OCI-LY7 (cell line): ENCODE measurements around the gene POF1B. TPM values are rescaled to one million over a fixed set of nuclear protein-coding genes. Genes with fewer than 3 reads are reported as not detected.
"Not testable (repeated sequence)": the region's sequence is repeated elsewhere in the genome, so short reads cannot be mapped to it uniquely, and the experiment has no call there.

Source experiments
- BruUV-seq: library from RNA; stranded (reverse); fragments of 400-500 nt; replicated peaks from 2 replicates; lab custom pipeline; 2021; lab: Mats Ljungman, UMichigan
- CTCF ChIA-PET: fragments of 300-600 bp; sonication (Branson Sonifier 250); formaldehyde crosslinking; loops from one replicate; lab custom pipeline; 2022; ENCODE audit warnings: antibody characterized with exemption; ENCODE audit not compliant: unreplicated experiment; lab: Charles Lee
- POLR2A ChIA-PET: fragments of 300-600 bp; sonication (Branson Sonifier 250); formaldehyde crosslinking; loops from one replicate; lab custom pipeline; 2022; ENCODE audit warnings: antibody characterized with exemption; lab: Charles Lee
- DNase-seq: peaks from one replicate; pipeline ENCODE4 v3.0.0-alpha.2; 2015; ENCODE audit warnings: low spot score
- H2AFZ ChIP-seq: fragments of 200-600 bp; sonication (generic), shearing (Covaris generic); 2 replicates; pipeline ENCODE4 v1.6.1; 2014; ENCODE audit warnings: mild to moderate bottlenecking, antibody characterized with exemption, low read length, moderate library complexity
- H3K27ac ChIP-seq: fragments of 200-600 bp; sonication (generic); 2 replicates; pipeline ENCODE4 v1.5.1; 2014; ENCODE audit warnings: mixed run types, low read depth, mild to moderate bottlenecking, moderate library complexity, low read length, inconsistent platforms; ENCODE audit not compliant: poor library complexity, severe bottlenecking
- H3K36me3 ChIP-seq: fragments of 200-600 bp; sonication (generic); 2 replicates; pipeline ENCODE4 v1.6.1; 2014; ENCODE audit warnings: mild to moderate bottlenecking, antibody characterized with exemption, low read length, moderate library complexity, mixed read lengths; ENCODE audit not compliant: insufficient read depth
- H3K4me1 ChIP-seq: fragments of 200-600 bp; sonication (generic); 2 replicates; pipeline ENCODE4 v1.5.1; 2014; ENCODE audit warnings: mild to moderate bottlenecking, low read length; ENCODE audit not compliant: insufficient read depth, poor library complexity, severe bottlenecking
- H3K4me2 ChIP-seq: fragments of 200-600 bp; sonication (generic); 2 replicates; pipeline ENCODE4 v1.6.1; 2014; ENCODE audit warnings: mild to moderate bottlenecking, low read length
- H3K4me3 ChIP-seq: fragments of 200-600 bp; sonication (generic); 2 replicates; pipeline ENCODE4 v1.5.1; 2014; ENCODE audit warnings: mild to moderate bottlenecking, low read depth, low read length; ENCODE audit not compliant: poor library complexity, severe bottlenecking
- H3K79me2 ChIP-seq: fragments of 200-600 bp; sonication (generic); 2 replicates; pipeline ENCODE4 v1.6.1; 2016; ENCODE audit warnings: low read depth, mild to moderate bottlenecking, low read length, moderate library complexity, mixed read lengths; ENCODE audit not compliant: insufficient read depth
- H3K9me2 ChIP-seq: fragments of 200-600 bp; sonication (generic); 2 replicates; pipeline ENCODE4 v1.6.1; 2016; ENCODE audit warnings: mild to moderate bottlenecking, low read length, mixed read lengths; ENCODE audit not compliant: insufficient read depth
- H3K9me3 ChIP-seq: fragments of 200-600 bp; sonication (generic); 2 replicates; pipeline ENCODE4 v1.6.1; 2014; ENCODE audit warnings: mild to moderate bottlenecking, mixed run types, low read length, mixed read lengths
- H4K20me1 ChIP-seq: fragments of 200-600 bp; sonication (generic); 2 replicates; pipeline ENCODE4 v1.6.1; 2014; ENCODE audit warnings: mild to moderate bottlenecking, antibody characterized with exemption, low read length, moderate library complexity, mixed read lengths; ENCODE audit not compliant: insufficient read depth
- CTCF ChIP-seq: fragments of 200-600 bp; sonication (generic); conservative IDR thresholded peaks from 2 replicates; pipeline ENCODE4 v1.5.1; 2014; ENCODE audit warnings: mild to moderate bottlenecking, antibody characterized with exemption, low read length, moderate library complexity, mixed read lengths
- EZH2phosphoT487 ChIP-seq: fragments of 200-600 bp; sonication (generic); IDR thresholded peaks from 2 replicates; pipeline ENCODE4 v1.6.1; 2018; ENCODE audit warnings: low read depth, borderline replicate concordance, mild to moderate bottlenecking, mixed run types, antibody characterized with exemption, low read length, moderate library complexity, mixed read lengths
- intact Hi-C: fragments of 100-400 bp; cut with micrococcal nuclease; formaldehyde crosslinking; loops from one replicate; pipeline ENCODE4 v1.10.0; 2022; ENCODE audit not compliant: unreplicated experiment
- total RNA-seq, 2 experiments: library from RNA; depleted of rRNA in 1 of 2; stranded (reverse); fragments of >200 nt in 1 of 2; shearing (Covaris generic) in 1 of 2; gene quantifications; 2 replicates each; pipeline ENCODE4 v1.2.3, GENCODE V29; 2014 to 2022

POF1B gene
- total RNA-seq, 2 experiments from 2014 or later, result 6.3 TPM; not detected in 1

- H3K9me3 ChIP-seq, result no peaks in the 10 kb centered on the region
- POLR2A ChIA-PET, result interaction anchor here (0.7 kb wide), 1 partner anchor 190 kb away, joined by 4 read pairs; no protein-coding TSS in a partner anchor
- BruUV-seq, result no TSS peak
- H4K20me1 ChIP-seq, result no peaks in the 10 kb centered on the region
- no peaks in the 10 kb centered on the region for H3K36me3 ChIP-seq
- CTCF ChIA-PET, result no interaction called here
- peak; percentile 1 for DNase-seq
- no peak for TF ChIP-seq EZH2phosphoT487
- TF ChIP-seq CTCF, result peak; percentile 37
- no peak overlapping the region for H3K27ac ChIP-seq
- no peaks in the 10 kb centered on the region for H3K9me2 ChIP-seq
- intact Hi-C loops, result no loop called here
- H3K4me2 ChIP-seq, result no peak overlapping the region
- H3K4me3 ChIP-seq, result no peak overlapping the region
- no peaks in the 10 kb centered on the region for H3K79me2 ChIP-seq
- no peak overlapping the region for H2AFZ ChIP-seq
- H3K4me1 ChIP-seq, result no peaks in the 10 kb centered on the region
These were observed 69.7 kb downstream of the POF1B start for GRCh38 chrX:85309717-85310116.

- Histone ChIP-seq H3K9me3 (no peaks in the 10 kb centered on the region), H3K4me1 (peaks cover 15% of the 10 kb centered on the region), H2AFZ (no peak overlapping the region), H3K36me3 (no peaks in the 10 kb centered on the region), H3K4me3 (no peak overlapping the region), H3K27ac (no peak overlapping the region), H3K9me2 (no peaks in the 10 kb centered on the region), H3K79me2 (no peaks in the 10 kb centered on the region), H4K20me1 (no peaks in the 10 kb centered on the region), H3K4me2 (peak overlapping the region; percentile 29; the same call in 1 of the 2 replicates)
- BruUV-seq, result no TSS peak
- DNase-seq, result peak; percentile 45
- POLR2A ChIA-PET, result no interaction called here
- TF ChIP-seq CTCF (no peak), EZH2phosphoT487 (no peak)
- CTCF ChIA-PET, result no interaction called here
- intact Hi-C loops, result no loop called here
These were observed 75.9 kb downstream of the POF1B start for GRCh38 chrX:85303544-85303943.

- Histone ChIP-seq H3K4me1 (no peaks in the 10 kb centered on the region), H3K4me2 (no peak overlapping the region), H4K20me1 (no peaks in the 10 kb centered on the region), H3K27ac (no peak overlapping the region), H3K79me2 (no peaks in the 10 kb centered on the region), H3K4me3 (no peak overlapping the region), H3K9me3 (no peaks in the 10 kb centered on the region), H3K9me2 (no peaks in the 10 kb centered on the region), H3K36me3 (no peaks in the 10 kb centered on the region), H2AFZ (no peak overlapping the region)
- BruUV-seq, result no TSS peak
- CTCF ChIA-PET, result no interaction called here
- DNase-seq, result no peak
- intact Hi-C loops, result no loop called here
- POLR2A ChIA-PET, result no interaction called here
- TF ChIP-seq EZH2phosphoT487 (no peak), CTCF (peak; percentile 50)
These were observed 90.3 kb downstream of the POF1B start for GRCh38 chrX:85288992-85289723.

DNA sequence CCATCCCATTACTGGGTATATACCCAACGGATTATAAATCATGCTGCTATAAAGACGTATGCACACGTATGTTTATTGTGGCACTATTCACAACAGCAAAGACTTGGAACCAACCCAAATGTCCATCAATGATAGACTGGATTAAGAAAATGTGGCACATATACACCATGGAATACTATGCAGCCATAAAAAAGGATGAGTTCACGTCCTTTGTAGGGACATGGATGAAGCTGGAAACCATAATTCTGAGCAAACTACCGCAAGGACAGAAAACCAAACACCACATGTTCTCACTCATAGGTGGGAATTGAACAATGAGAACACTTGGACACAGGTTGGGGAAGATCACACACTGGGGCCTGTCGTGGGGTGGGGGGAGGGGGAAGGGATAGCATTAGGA is 94.2 kb downstream of the POF1B start:
- H4K20me1 ChIP-seq, H3K27ac ChIP-seq, H3K9me2 ChIP-seq, H3K4me3 ChIP-seq, H3K9me3 ChIP-seq, DNase-seq, H3K4me1 ChIP-seq, POLR2A ChIA-PET, BruUV-seq, intact Hi-C loops, CTCF ChIA-PET, H3K4me2 ChIP-seq, H3K79me2 ChIP-seq, H3K36me3 ChIP-seq, H2AFZ ChIP-seq: not testable (repeated sequence)
